ENCODE measurements around the gene KTI12. TPM values are rescaled to one million over a fixed set of nuclear protein-coding genes. Genes with fewer than 3 reads are reported as not detected.
"Not testable (repeated sequence)": the region's sequence is repeated elsewhere in the genome, so short reads cannot be mapped to it uniquely, and the experiment has no call there.

The KTI12 gene
- total RNA-seq, 6 experiments from 2014 or later, result 12.5 to 16.0 (median 14.3) TPM

GRCh38 chr1:52054496-52055065 lies 21.0 kb upstream of the KTI12 start:
- Mint-ChIP-seq H3K36me3 (ENCODE audit: low read depth) (peaks cover 23% of the 10 kb centered on the region), H3K9me3 (no peaks in the 10 kb centered on the region), H3K27me3 (ENCODE audit: insufficient read depth) (peaks cover 4% of the 10 kb centered on the region), H3K4me1 (ENCODE audit: low read depth) (peaks cover 59% of the 10 kb centered on the region), H3K4me3 (peak overlapping the region; percentile 100), H3K27ac (peak overlapping the region; percentile 95)
- TF ChIP-seq, protein P1, sequence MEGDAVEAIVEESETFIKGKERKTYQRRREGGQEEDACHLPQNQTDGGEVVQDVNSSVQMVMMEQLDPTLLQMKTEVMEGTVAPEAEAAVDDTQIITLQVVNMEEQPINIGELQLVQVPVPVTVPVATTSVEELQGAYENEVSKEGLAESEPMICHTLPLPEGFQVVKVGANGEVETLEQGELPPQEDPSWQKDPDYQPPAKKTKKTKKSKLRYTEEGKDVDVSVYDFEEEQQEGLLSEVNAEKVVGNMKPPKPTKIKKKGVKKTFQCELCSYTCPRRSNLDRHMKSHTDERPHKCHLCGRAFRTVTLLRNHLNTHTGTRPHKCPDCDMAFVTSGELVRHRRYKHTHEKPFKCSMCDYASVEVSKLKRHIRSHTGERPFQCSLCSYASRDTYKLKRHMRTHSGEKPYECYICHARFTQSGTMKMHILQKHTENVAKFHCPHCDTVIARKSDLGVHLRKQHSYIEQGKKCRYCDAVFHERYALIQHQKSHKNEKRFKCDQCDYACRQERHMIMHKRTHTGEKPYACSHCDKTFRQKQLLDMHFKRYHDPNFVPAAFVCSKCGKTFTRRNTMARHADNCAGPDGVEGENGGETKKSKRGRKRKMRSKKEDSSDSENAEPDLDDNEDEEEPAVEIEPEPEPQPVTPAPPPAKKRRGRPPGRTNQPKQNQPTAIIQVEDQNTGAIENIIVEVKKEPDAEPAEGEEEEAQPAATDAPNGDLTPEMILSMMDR (IDR thresholded peaks at IDR 0.05), result no peak
- DNase-seq, result no peak

DNA sequence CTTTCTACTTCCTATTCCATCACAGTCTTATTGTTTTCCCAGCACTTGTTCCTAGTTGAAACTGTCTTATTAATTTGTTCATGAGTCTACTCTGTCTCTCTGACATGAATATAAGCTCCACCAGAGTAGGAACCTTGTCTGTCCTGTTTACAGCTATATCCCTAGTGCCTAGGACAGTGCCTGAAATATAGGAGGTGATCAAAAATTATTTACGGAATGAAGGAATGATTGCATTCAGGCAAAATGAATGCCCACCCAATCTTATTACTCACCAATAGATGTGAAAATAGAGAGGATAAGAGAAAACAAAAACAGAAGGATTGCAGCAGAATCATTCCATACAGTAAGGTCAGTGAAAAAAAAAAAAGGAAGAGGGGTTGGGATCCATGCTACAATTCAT lies 20.3 kb upstream of the KTI12 start:
- Mint-ChIP-seq H3K9me3 (no peaks in the 10 kb centered on the region), H3K27me3 (ENCODE audit: insufficient read depth) (peaks cover 4% of the 10 kb centered on the region), H3K4me1 (ENCODE audit: low read depth) (peaks cover 52% of the 10 kb centered on the region), H3K36me3 (ENCODE audit: low read depth) (peaks cover 20% of the 10 kb centered on the region), H3K4me3 (peak overlapping the region; percentile 100), H3K27ac (peak overlapping the region; percentile 95)
- no peak for DNase-seq
- TF ChIP-seq, protein P1 (IDR thresholded peaks at IDR 0.05), result no peak

DNA sequence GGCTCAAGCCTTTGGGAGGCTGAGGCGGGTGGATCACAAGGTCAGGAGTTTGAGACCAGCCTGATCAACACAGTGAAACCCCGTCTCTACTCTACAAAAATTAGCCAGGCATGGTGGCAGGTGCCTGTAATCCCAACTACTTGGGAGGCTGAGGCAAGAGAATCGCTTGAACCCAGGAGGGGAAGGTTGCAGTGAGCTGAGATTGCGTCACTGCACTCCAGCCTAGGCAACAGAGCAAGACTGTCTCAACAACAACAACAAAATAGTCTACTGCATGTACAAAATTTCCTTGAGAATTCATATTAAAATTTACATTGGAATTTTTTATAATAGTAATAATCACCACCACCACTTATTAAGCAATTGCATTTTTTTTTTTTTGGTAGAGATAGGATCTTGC lies 15.7 kb upstream of the KTI12 start:
- not testable (repeated sequence) for H3K27ac Mint-ChIP-seq; H3K27me3 Mint-ChIP-seq (ENCODE audit: insufficient read depth); DNase-seq; H3K4me3 Mint-ChIP-seq; H3K9me3 Mint-ChIP-seq
- Mint-ChIP-seq H3K36me3 (ENCODE audit: low read depth) (peaks cover 25% of the 10 kb centered on the region; the same call in 1 of the 2 replicates), H3K4me1 (ENCODE audit: low read depth) (peaks cover 28% of the 10 kb centered on the region)

GRCh38 chr1:52045666-52046195 lies 12.1 kb upstream of the KTI12 start:
- not testable (repeated sequence) for H3K4me1 Mint-ChIP-seq (ENCODE audit: low read depth); H3K4me3 Mint-ChIP-seq; H3K27me3 Mint-ChIP-seq (ENCODE audit: insufficient read depth); H3K9me3 Mint-ChIP-seq; DNase-seq; H3K27ac Mint-ChIP-seq
- peaks cover 11% of the 10 kb centered on the region; the same call in 1 of the 2 replicates for H3K36me3 Mint-ChIP-seq (ENCODE audit: low read depth)

- TF ChIP-seq, protein P1 (IDR thresholded peaks at IDR 0.05), result no peak
- Mint-ChIP-seq H3K27ac (no peak overlapping the region), H3K27me3 (ENCODE audit: insufficient read depth) (no peaks in the 10 kb centered on the region), H3K9me3 (no peaks in the 10 kb centered on the region), H3K4me3 (no peak overlapping the region), H3K36me3 (ENCODE audit: low read depth) (peaks cover 11% of the 10 kb centered on the region; the same call in 1 of the 2 replicates), H3K4me1 (ENCODE audit: low read depth) (no peaks in the 10 kb centered on the region)
- DNase-seq, result no peak
Measured at GRCh38 chr1:52045236-52045635, 11.6 kb upstream of the KTI12 start.

DNA sequence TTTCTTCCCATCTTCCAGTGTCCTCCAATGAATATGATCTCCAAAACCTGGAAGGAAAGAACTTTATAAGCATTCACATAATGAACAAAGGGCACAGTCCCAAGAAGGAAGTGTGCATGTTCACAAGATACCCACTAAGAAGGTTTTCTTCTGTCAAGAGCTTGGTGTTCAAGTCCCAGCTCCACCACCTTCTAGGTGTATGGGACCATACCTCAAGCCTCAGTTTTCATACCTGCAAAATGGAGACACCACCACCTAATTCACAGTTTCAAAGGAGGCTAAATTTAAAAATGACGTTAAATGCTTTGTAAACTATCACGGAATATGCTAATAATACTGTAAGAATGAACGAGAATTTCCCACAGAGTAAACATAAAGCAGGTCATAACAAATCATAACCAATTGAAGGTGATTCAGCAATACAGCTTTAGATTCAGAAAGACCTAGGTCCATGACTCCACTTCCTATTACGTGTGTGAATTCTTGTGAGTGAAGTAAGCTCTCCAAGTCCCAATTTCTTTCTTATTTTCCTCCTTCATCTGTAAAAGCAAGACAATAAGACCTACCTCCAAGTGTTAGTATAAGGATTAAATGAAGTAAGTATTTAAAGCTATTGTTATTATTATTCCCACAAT lies 8.1 kb upstream of the KTI12 start:
- H3K4me3 Mint-ChIP-seq, result no peak overlapping the region
- no peak overlapping the region for H3K27ac Mint-ChIP-seq
- H3K36me3 Mint-ChIP-seq (ENCODE audit: low read depth), result 0 out of 2 replicates have a peak, but pooled peaks cover 4% of the 10 kb centered on the region
- no peaks in the 10 kb centered on the region for H3K9me3 Mint-ChIP-seq
- peaks cover 7% of the 10 kb centered on the region; the same call in 1 of the 2 replicates for H3K4me1 Mint-ChIP-seq (ENCODE audit: low read depth)
- no peaks in the 10 kb centered on the region; the same call in none of the 2 replicates for H3K27me3 Mint-ChIP-seq (ENCODE audit: insufficient read depth)
- no peak for DNase-seq
- TF ChIP-seq, protein P1 (IDR thresholded peaks at IDR 0.05), result no peak
